PC-9 (cell line): ENCODE measurements around the gene KLHL30. TPM values are rescaled to one million over a fixed set of nuclear protein-coding genes. Genes with fewer than 3 reads are reported as not detected.

ENCODE experiments used
- BruUV-seq: library from RNA; stranded (reverse); fragments of 400-500 nt; replicated peaks from 2 replicates; lab custom pipeline; 2021; lab: Mats Ljungman, UMichigan
- CTCF ChIA-PET: fragments of 300-600 bp; sonication (Branson Sonifier 250); formaldehyde crosslinking; loops from one replicate; lab custom pipeline; 2022; ENCODE audit warnings: antibody characterized with exemption; lab: Charles Lee
- POLR2A ChIA-PET: fragments of 300-600 bp; sonication (Branson Sonifier 250); formaldehyde crosslinking; loops from one replicate; lab custom pipeline; 2022; ENCODE audit warnings: antibody characterized with exemption; ENCODE audit not compliant: unreplicated experiment; lab: Charles Lee
- DNase-seq, 2 experiments: peaks; one replicate each; pipeline versions ENCODE4 v3.0.0 to v3.0.0-alpha.2; 2015 to 2022; ENCODE audit warnings: mixed read lengths in 1 of 2
- H2AFZ ChIP-seq: fragments of 200-600 bp; sonication (generic); 2 replicates; pipeline ENCODE4 v1.8.1; 2017; ENCODE audit warnings: antibody characterized with exemption
- H3F3A ChIP-seq: fragments of 200-600 bp; sonication (generic); 2 replicates; pipeline ENCODE4 v1.8.1; 2017; ENCODE audit warnings: antibody characterized with exemption, mild to moderate bottlenecking, low read depth; ENCODE audit not compliant: insufficient read depth
- H3K27ac ChIP-seq: fragments of 200-600 bp; sonication (generic); 2 replicates; pipeline ENCODE4 v1.6.1; 2016; ENCODE audit warnings: mixed run types
- H3K27me3 ChIP-seq: fragments of 200-600 bp; sonication (generic); 2 replicates; pipeline ENCODE4 v1.6.1; 2016; ENCODE audit warnings: low read depth, mixed run types; ENCODE audit not compliant: insufficient read depth
- H3K36me3 ChIP-seq: fragments of 200-600 bp; sonication (generic); 2 replicates; pipeline ENCODE4 v1.6.1; 2016; ENCODE audit warnings: low read depth, mixed run types
- H3K4me1 ChIP-seq: fragments of 200-600 bp; sonication (generic); replicated peaks from 2 replicates; pipeline ENCODE4 v1.6.1; 2016; ENCODE audit warnings: mixed run types; ENCODE audit not compliant: insufficient read depth
- H3K4me2 ChIP-seq: fragments of 200-600 bp; sonication (generic); 2 replicates; pipeline ENCODE4 v1.6.1; 2017; ENCODE audit warnings: mixed run types
- H3K4me3 ChIP-seq: fragments of 200-600 bp; sonication (generic); 2 replicates; pipeline ENCODE4 v1.6.1; 2016; ENCODE audit warnings: mixed run types
- H3K79me2 ChIP-seq: fragments of 200-600 bp; sonication (generic); 2 replicates; pipeline ENCODE4 v1.6.1; 2017; ENCODE audit warnings: low read depth, mixed run types
- H3K9me2 ChIP-seq: fragments of 200-600 bp; sonication (generic); 2 replicates; pipeline ENCODE4 v1.8.1; 2017; ENCODE audit warnings: mild to moderate bottlenecking; ENCODE audit not compliant: insufficient read depth
- H3K9me3 ChIP-seq: fragments of 200-600 bp; sonication (generic); 2 replicates; pipeline ENCODE4 v1.8.1; 2016; ENCODE audit warnings: low read depth; ENCODE audit not compliant: insufficient read depth
- H4K20me1 ChIP-seq: fragments of 200-600 bp; sonication (generic); 2 replicates; pipeline ENCODE4 v1.8.1; 2017; ENCODE audit not compliant: insufficient read depth
- EZH2 ChIP-seq: fragments of 200-600 bp; sonication (generic); IDR thresholded peaks from 2 replicates; pipeline ENCODE4 v1.8.0; 2017; ENCODE audit warnings: antibody characterized with exemption, low read depth
- intact Hi-C: fragments of 100-400 bp; cut with micrococcal nuclease; formaldehyde crosslinking; loops from one replicate; pipeline ENCODE4 v1.10.0; 2022; ENCODE audit not compliant: unreplicated experiment
- total RNA-seq: library from RNA; stranded (reverse); gene quantifications from 2 replicates; pipeline ENCODE4 v1.2.3, GENCODE V29; 2021
- TF ChIP-seq, protein P1 (sequence below): fragments of 200-600 bp; sonication (generic); conservative IDR thresholded peaks from 2 replicates; pipeline ENCODE4 v1.6.1; 2017; ENCODE audit warnings: mixed run types, antibody characterized with exemption, mild to moderate bottlenecking, moderate library complexity

Gene KLHL30
- total RNA-seq, 1 experiment from 2014 or later = 1.2 TPM

DNA sequence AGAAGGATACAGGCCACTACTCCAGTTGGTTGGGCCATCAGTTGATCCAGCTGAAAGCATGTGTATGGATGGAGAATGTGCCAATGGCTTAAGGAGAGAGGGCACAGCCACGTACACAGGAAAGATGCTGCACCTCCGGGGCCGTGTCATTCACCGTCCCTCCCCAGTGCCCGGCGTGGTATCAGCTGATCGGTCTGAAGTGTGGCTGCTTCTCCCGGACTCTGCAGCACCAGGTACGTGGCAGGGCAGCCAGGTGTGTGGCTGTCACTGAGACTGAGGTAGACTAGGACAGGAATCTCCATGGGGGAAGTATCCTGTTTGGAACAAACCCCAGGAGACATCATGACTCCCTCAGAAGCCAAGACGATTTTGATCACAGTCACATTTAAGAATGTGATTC is 16.1 kb downstream of the KLHL30 start:
- no peak for DNase-seq
- Histone ChIP-seq H3K4me1 (peaks cover 4% of the 10 kb centered on the region; the same call in 1 of the 2 replicates), H3K79me2 (no peaks in the 10 kb centered on the region), H3K27ac (no peak overlapping the region), H2AFZ (no peak overlapping the region), H4K20me1 (no peaks in the 10 kb centered on the region), H3K4me2 (no peak overlapping the region), H3K36me3 (no peaks in the 10 kb centered on the region), H3K4me3 (no peak overlapping the region), H3K9me2 (no peaks in the 10 kb centered on the region), H3K9me3 (no peaks in the 10 kb centered on the region), H3F3A (no peaks in the 10 kb centered on the region; the same call in 1 of the 2 replicates), H3K27me3 (no peaks in the 10 kb centered on the region)
- ChIA-PET POLR2A (no interaction called here), CTCF (no interaction called here)
- TF ChIP-seq EZH2 = no peak
- TF ChIP-seq, protein P1, sequence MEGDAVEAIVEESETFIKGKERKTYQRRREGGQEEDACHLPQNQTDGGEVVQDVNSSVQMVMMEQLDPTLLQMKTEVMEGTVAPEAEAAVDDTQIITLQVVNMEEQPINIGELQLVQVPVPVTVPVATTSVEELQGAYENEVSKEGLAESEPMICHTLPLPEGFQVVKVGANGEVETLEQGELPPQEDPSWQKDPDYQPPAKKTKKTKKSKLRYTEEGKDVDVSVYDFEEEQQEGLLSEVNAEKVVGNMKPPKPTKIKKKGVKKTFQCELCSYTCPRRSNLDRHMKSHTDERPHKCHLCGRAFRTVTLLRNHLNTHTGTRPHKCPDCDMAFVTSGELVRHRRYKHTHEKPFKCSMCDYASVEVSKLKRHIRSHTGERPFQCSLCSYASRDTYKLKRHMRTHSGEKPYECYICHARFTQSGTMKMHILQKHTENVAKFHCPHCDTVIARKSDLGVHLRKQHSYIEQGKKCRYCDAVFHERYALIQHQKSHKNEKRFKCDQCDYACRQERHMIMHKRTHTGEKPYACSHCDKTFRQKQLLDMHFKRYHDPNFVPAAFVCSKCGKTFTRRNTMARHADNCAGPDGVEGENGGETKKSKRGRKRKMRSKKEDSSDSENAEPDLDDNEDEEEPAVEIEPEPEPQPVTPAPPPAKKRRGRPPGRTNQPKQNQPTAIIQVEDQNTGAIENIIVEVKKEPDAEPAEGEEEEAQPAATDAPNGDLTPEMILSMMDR = no peak
- intact Hi-C loops = no loop called here
- no TSS peak for BruUV-seq

DNA sequence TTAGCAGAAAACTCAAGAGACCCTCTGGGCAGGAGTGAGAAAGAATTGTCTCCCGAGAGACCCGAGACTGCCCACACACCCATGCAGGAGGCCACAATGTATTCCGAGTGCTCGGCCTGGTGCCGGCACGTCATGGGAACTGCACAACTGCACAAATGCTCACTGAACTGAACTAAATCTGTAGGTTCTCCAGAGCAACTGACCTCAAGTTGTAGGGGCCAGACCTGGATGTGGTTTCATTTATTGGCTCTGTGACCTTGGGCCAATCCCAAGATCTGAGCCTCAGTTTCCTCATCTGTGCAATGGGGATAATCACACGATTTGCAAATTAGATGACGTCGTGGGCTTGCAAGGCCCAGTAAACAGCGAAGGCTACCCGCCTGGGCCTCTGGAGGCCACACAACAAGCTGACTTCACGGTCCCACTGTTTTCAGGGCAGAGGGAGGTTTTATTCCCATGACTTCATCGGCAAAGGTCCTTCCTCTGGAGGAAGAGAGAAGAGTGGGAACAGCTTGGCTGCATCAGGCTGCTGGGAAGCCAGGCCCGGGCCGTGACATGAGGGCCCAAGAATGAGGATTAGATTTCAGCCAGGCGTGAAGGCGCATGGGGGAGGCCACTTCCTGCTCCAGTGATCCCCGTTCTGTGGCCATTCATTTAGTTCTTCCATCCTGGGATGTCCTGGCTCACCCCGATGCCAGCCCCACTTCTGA is 16.7 kb downstream of the KLHL30 start:
- ChIA-PET CTCF (no interaction called here), POLR2A (no interaction called here)
- no peak overlapping the region for H3K27ac ChIP-seq
- TF ChIP-seq EZH2 = no peak
- TF ChIP-seq, protein P1 = no peak
- H3K4me2 ChIP-seq = no peak overlapping the region
- no peaks in the 10 kb centered on the region for H3K9me3 ChIP-seq
- intact Hi-C loops = no loop called here
- H4K20me1 ChIP-seq = no peaks in the 10 kb centered on the region
- no TSS peak for BruUV-seq
- H3K79me2 ChIP-seq = no peaks in the 10 kb centered on the region
- H3K36me3 ChIP-seq = no peaks in the 10 kb centered on the region
- no peaks in the 10 kb centered on the region for H3K9me2 ChIP-seq
- H3F3A ChIP-seq = no peaks in the 10 kb centered on the region; the same call in 1 of the 2 replicates
- H3K4me1 ChIP-seq = peaks cover 5% of the 10 kb centered on the region; the same call in 1 of the 2 replicates
- H3K4me3 ChIP-seq = no peak overlapping the region
- DNase-seq = no peak
- H3K27me3 ChIP-seq = no peaks in the 10 kb centered on the region
- H2AFZ ChIP-seq = no peak overlapping the region

DNA sequence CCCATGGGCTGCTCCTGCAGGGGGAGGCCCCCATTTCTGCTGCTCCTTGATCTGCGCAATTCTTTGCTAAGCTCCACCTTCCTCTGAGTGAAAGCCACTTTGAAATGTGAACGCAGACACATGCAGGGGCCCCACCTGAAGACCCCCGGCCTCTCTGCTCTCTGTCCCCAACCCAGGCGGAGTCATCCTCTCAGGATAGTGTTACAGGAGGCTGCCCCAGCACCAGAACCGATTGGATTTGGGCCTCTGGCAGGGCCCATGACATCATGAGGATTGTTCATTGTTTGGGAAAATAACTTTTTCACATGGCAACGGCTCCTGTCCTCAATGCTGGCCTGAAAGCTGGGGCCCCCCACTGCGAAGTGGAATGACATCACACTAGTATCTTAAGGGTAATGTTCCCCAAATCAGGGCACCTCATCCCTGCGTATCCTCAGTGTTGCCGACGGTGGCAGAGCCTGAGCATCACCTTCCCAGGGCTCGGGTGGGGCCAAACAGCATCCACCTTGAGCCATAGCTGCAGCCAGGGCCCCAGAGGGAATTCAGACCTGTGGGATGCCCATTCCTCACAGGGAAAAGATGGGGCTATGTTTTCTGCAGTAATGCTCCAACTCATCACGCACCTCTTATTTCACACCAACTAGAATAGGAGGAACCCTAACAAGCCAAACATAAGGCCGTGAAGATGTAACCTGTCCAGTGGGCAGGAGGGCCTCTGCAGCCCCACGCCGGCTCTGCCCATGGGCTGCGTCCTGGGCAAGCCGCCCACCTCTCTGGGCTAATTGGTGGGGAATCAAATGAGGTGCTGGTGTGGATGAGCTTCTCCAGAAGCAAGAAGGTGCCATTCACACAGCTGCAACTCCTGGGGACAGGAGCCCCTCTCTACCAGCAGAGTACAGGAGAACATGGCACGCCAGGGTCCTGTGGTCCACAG is 17.6 kb downstream of the KLHL30 start:
- intact Hi-C loops = no loop called here
- H3K79me2 ChIP-seq = no peaks in the 10 kb centered on the region
- H3K9me2 ChIP-seq = no peaks in the 10 kb centered on the region
- H3K27me3 ChIP-seq = no peaks in the 10 kb centered on the region
- no peak overlapping the region for H3K4me3 ChIP-seq
- H2AFZ ChIP-seq = no peak overlapping the region
- H3F3A ChIP-seq = no peaks in the 10 kb centered on the region; the same call in 1 of the 2 replicates
- no peaks in the 10 kb centered on the region for H3K9me3 ChIP-seq
- H4K20me1 ChIP-seq = no peaks in the 10 kb centered on the region
- no peak overlapping the region for H3K27ac ChIP-seq
- TF ChIP-seq EZH2 = no peak
- TF ChIP-seq, protein P1 = no peak
- no peak for DNase-seq
- H3K4me1 ChIP-seq = peaks cover 5% of the 10 kb centered on the region; the same call in 1 of the 2 replicates
- no peak overlapping the region for H3K4me2 ChIP-seq
- BruUV-seq = no TSS peak
- ChIA-PET POLR2A (no interaction called here), CTCF (no interaction called here)
- no peaks in the 10 kb centered on the region for H3K36me3 ChIP-seq
